GM23248 (cell line): Measurements from ENCODE around the gene TLR2.

Source experiments
- EZH2 ChIP-seq: fragments of 200-600 bp; sonication (generic); IDR thresholded peaks from 2 replicates; pipeline ENCODE4 v1.6.1; 2018; ENCODE audit warnings: antibody characterized with exemption, mild to moderate bottlenecking; ENCODE audit not compliant: insufficient read depth, poor library complexity, severe bottlenecking
- EZH2phosphoT487 ChIP-seq: fragments of 200-600 bp; sonication (generic); IDR thresholded peaks from 2 replicates; pipeline ENCODE4 v1.6.1; 2018; ENCODE audit warnings: antibody characterized with exemption, moderate library complexity, mild to moderate bottlenecking, low read depth; ENCODE audit not compliant: insufficient read depth

- TF ChIP-seq EZH2 (no peak), EZH2phosphoT487 (no peak)
Measured at GRCh38 chr4:153728660-153729059, 44.6 kb downstream of the TLR2 start.
